Neural cell (in vitro differentiated cells): Measurements from ENCODE around the gene SPEG. TPM values are rescaled to one million over a fixed set of nuclear protein-coding genes. Genes with fewer than 3 reads are reported as not detected.

Source experiments
- H2AFZ ChIP-seq: fragments of 200-600, 300-800 bp; sonication (generic), shearing (Covaris generic); 2 replicates; pipeline ENCODE4 v1.6.0; 2014; ENCODE audit warnings: low read depth, mild to moderate bottlenecking, antibody characterized with exemption, low read length, moderate library complexity
- H3F3A ChIP-seq: fragments of 200-600 bp; shearing (Covaris generic); 2 replicates; pipeline ENCODE4 v1.6.1; 2016; ENCODE audit warnings: mild to moderate bottlenecking, moderate library complexity, mixed read lengths, antibody characterized with exemption, low read length; ENCODE audit not compliant: insufficient read depth, poor library complexity, severe bottlenecking
- H3K27ac ChIP-seq: fragments of 200-600, 300-800 bp; sonication (generic), shearing (Covaris generic); 2 replicates; pipeline ENCODE4 v1.5.1; 2014; ENCODE audit warnings: mild to moderate bottlenecking, low read length, moderate library complexity
- H3K27me3 ChIP-seq: fragments of 300-800, 200-600 bp; sonication (generic), shearing (Covaris generic); 2 replicates; pipeline ENCODE4 v1.6.0; 2014; ENCODE audit warnings: mild to moderate bottlenecking, low read depth, low read length, moderate library complexity; ENCODE audit not compliant: insufficient read depth
- H3K36me3 ChIP-seq: fragments of 300-800, 200-600 bp; sonication (generic), shearing (Covaris generic); 2 replicates; pipeline ENCODE4 v1.5.1; 2014; ENCODE audit warnings: mild to moderate bottlenecking, antibody characterized with exemption, low read length, moderate library complexity; ENCODE audit not compliant: insufficient read depth
- H3K4me2 ChIP-seq: fragments of 300-800, 200-600 bp; sonication (generic), shearing (Covaris generic); 2 replicates; pipeline ENCODE4 v1.6.0; 2014; ENCODE audit warnings: mild to moderate bottlenecking, low read length
- H3K4me3 ChIP-seq: fragments of 300-800, 200-600 bp; sonication (generic), shearing (Covaris generic); 2 replicates; pipeline ENCODE4 v1.5.1; 2014; ENCODE audit warnings: mild to moderate bottlenecking, low read length, moderate library complexity
- H3K79me2 ChIP-seq: fragments of 200-600 bp; shearing (Covaris generic); replicated peaks from 2 replicates; pipeline ENCODE4 v1.6.0; 2014; ENCODE audit warnings: mild to moderate bottlenecking, low read length, moderate library complexity; ENCODE audit not compliant: insufficient read depth
- H3K9ac ChIP-seq: fragments of 300-800, 200-600 bp; sonication (generic), shearing (Covaris generic); 2 replicates; pipeline ENCODE4 v1.6.1; 2016; ENCODE audit warnings: mild to moderate bottlenecking, low read length, mixed read lengths
- H3K9me2 ChIP-seq: fragments of 200-600 bp; shearing (Covaris generic); 2 replicates; pipeline ENCODE4 v1.6.1; 2016; ENCODE audit warnings: mild to moderate bottlenecking, low read length, mixed read lengths; ENCODE audit not compliant: insufficient read depth
- H3K9me3 ChIP-seq: fragments of 200-600, 300-800 bp; sonication (generic), shearing (Covaris generic); 2 replicates; pipeline ENCODE4 v1.6.1; 2016; ENCODE audit warnings: mild to moderate bottlenecking, mixed run types, low read length, moderate library complexity, mixed read lengths
- H4K20me1 ChIP-seq: fragments of 200-600 bp; shearing (Covaris generic); 2 replicates; pipeline ENCODE4 v1.6.1; 2016; ENCODE audit warnings: mild to moderate bottlenecking, mixed run types; ENCODE audit not compliant: insufficient read depth
- EP300 ChIP-seq: fragments of 450-650 bp; conservative IDR thresholded peaks from 2 replicates; pipeline ENCODE4 v1.6.1; 2014; ENCODE audit warnings: antibody characterized with exemption, mild to moderate bottlenecking, moderate library complexity; ENCODE audit not compliant: poor library complexity, severe bottlenecking
- EZH2 ChIP-seq: fragments of 200-600, 300-800 bp; shearing (Covaris generic), sonication (generic); IDR thresholded peaks from 2 replicates; pipeline ENCODE4 v1.6.1; 2014; ENCODE audit warnings: antibody characterized with exemption, low read length, borderline replicate concordance, mild to moderate bottlenecking; ENCODE audit not compliant: insufficient read depth, poor library complexity, severe bottlenecking
- MXI1 ChIP-seq: fragments of 450-650 bp; conservative IDR thresholded peaks from 2 replicates; pipeline ENCODE4 v1.6.1; 2014; ENCODE audit warnings: antibody characterized with exemption, mild to moderate bottlenecking; ENCODE audit not compliant: poor library complexity, severe bottlenecking
- POLR2AphosphoS5 ChIP-seq: IDR thresholded peaks from 2 replicates; pipeline ENCODE4 v1.6.1; 2012
- RAD21 ChIP-seq: fragments of 450-650 bp; conservative IDR thresholded peaks from 2 replicates; pipeline ENCODE4 v1.6.1; 2014; ENCODE audit warnings: antibody characterized with exemption, mild to moderate bottlenecking, moderate library complexity
- SMC3 ChIP-seq: fragments of 450-650 bp; conservative IDR thresholded peaks from 2 replicates; pipeline ENCODE4 v1.6.1; 2014; ENCODE audit warnings: antibody characterized with exemption, mild to moderate bottlenecking, moderate library complexity; ENCODE audit not compliant: poor library complexity
- TAF1 ChIP-seq: IDR thresholded peaks from 2 replicates; pipeline ENCODE4 v1.6.1; 2012; ENCODE audit warnings: low read depth
- polyA plus RNA-seq: library from polyadenylated mRNA; depleted of rRNA; stranded (reverse); fragments of >200 nt; gene quantifications from 2 replicates; pipeline ENCODE4 v1.2.3, GENCODE V29; 2014
- TF ChIP-seq, protein P1 (sequence below): IDR thresholded peaks from 2 replicates; pipeline ENCODE4 v1.6.1; 2012; ENCODE audit warnings: borderline replicate concordance
- TF ChIP-seq, protein P2 (sequence below): fragments of 450-650 bp; IDR thresholded peaks from 2 replicates; pipeline ENCODE4 v1.5.1; 2014; ENCODE audit warnings: antibody characterized with exemption, mild to moderate bottlenecking, moderate library complexity; ENCODE audit not compliant: poor library complexity, severe bottlenecking

SPEG gene
- polyA plus RNA-seq, 1 donor from 2014 or later: 58.3 TPM

DNA sequence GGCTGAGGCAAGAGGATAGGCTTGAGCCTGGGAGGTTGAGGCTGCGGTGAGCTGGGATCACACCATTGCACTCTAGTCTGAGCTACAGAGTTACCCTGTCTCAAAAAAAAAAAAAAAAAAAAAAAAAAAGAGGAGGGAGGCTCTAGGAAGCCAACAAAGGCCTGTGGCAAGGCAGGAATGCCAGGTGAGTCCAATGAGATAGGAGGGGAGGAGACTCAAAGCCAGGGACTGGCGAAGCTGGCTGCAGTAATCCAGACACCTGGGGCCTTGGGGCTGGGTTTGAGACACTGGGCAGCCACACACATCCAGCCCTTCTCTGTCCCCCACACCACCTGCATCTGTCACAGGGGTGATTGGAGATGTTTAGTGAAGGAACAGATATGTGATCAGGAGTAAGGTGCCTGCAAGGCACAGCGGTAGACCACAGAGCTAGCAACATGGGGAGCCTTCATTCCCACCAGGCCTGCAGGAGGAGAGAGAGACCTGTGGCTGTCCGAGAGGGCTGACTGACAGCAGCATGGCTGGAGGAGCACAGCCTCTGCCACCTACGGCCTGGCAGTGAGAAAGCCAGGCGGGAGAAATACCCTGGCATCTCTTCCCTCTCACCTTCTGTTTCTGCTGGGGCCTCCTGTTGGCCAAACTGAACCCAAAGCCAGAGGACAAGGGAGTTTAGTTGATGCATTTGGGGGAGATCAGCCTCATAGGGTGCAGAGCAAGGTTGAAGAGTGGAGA lies 99.5 kb downstream of the SPEG start:
- no peak for TF ChIP-seq EZH2
- TF ChIP-seq TAF1: no peak
- TF ChIP-seq EP300: no peak
- no peak for TF ChIP-seq MXI1
- no peak overlapping the region for H3K27ac ChIP-seq

DNA sequence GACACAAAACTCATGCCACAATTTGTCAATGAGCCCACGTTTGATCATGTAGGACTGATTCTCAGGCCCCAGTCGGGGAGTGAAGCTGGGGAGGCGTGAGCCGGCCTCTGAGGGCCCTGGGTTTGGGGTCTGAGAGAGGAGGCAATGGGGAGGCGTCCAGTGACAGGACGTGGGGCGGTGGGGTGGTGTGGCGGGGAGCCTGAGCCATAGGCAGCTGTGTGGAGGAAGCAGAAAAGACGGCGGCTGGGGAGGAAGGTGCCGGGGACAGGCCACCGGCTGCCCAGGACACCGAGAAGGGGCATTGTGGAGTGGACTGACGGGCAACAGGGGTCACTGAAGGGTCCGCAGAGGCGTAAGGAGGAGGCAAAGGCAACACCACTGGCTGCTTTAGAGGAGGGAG lies 101.8 kb downstream of the SPEG start:
- Histone ChIP-seq H3K27ac (no peak overlapping the region), H3K4me3 (no peak overlapping the region), H4K20me1 (no peaks in the 10 kb centered on the region), H3K9ac (no peak overlapping the region), H3K36me3 (peaks cover 5% of the 10 kb centered on the region), H3K9me2 (no peaks in the 10 kb centered on the region), H3F3A (no peaks in the 10 kb centered on the region), H2AFZ (no peak overlapping the region), H3K9me3 (no peaks in the 10 kb centered on the region), H3K79me2 (no peaks in the 10 kb centered on the region), H3K4me2 (no peak overlapping the region), H3K27me3 (no peaks in the 10 kb centered on the region)
- TF ChIP-seq EP300 (no peak), RAD21 (no peak), TAF1 (no peak), MXI1 (no peak), POLR2AphosphoS5 (no peak)

More for the DNA sequence above, 99.5 kb downstream of the SPEG start:
- no peaks in the 10 kb centered on the region for H3K9me3 ChIP-seq
- H3K4me2 ChIP-seq: no peak overlapping the region
- H3K4me3 ChIP-seq: no peak overlapping the region
- no peaks in the 10 kb centered on the region for H3K79me2 ChIP-seq
- no peak overlapping the region for H2AFZ ChIP-seq
- H3K36me3 ChIP-seq: no peaks in the 10 kb centered on the region
- no peaks in the 10 kb centered on the region for H3F3A ChIP-seq
- H3K27me3 ChIP-seq: peaks cover 5% of the 10 kb centered on the region
- no peaks in the 10 kb centered on the region for H3K9me2 ChIP-seq
- no peaks in the 10 kb centered on the region for H4K20me1 ChIP-seq
- no peak overlapping the region for H3K9ac ChIP-seq

DNA sequence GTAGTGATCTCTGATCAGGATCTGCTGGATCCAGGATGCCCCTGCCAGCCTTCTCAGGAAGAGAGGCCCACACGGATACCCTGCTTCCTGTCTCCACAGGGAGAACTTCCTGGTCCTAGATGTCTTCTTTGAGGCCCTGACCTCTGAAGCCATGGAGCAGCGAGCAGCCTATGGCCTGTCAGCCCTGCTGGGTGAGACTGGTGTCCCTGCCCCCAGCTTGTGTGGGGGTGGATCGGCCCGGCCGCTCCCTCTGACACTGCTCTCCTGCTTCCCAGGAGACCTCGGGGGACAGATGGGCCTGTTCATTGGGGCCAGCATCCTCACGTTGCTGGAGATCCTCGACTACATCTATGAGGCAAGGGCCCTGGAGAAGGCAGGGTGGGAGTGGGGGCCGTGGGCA lies 102.3 kb downstream of the SPEG start:
- Histone ChIP-seq H3K4me3 (no peak overlapping the region), H4K20me1 (no peaks in the 10 kb centered on the region), H3K9me2 (no peaks in the 10 kb centered on the region), H3K4me2 (no peak overlapping the region), H3F3A (no peaks in the 10 kb centered on the region), H3K27me3 (no peaks in the 10 kb centered on the region), H3K36me3 (peaks cover 5% of the 10 kb centered on the region), H3K9ac (no peak overlapping the region), H3K9me3 (no peaks in the 10 kb centered on the region), H3K79me2 (no peaks in the 10 kb centered on the region), H2AFZ (no peak overlapping the region), H3K27ac (no peak overlapping the region)
- no peak for TF ChIP-seq MXI1
- TF ChIP-seq EP300: no peak
- no peak for TF ChIP-seq EZH2
- no peak for TF ChIP-seq TAF1
- TF ChIP-seq, protein P1, sequence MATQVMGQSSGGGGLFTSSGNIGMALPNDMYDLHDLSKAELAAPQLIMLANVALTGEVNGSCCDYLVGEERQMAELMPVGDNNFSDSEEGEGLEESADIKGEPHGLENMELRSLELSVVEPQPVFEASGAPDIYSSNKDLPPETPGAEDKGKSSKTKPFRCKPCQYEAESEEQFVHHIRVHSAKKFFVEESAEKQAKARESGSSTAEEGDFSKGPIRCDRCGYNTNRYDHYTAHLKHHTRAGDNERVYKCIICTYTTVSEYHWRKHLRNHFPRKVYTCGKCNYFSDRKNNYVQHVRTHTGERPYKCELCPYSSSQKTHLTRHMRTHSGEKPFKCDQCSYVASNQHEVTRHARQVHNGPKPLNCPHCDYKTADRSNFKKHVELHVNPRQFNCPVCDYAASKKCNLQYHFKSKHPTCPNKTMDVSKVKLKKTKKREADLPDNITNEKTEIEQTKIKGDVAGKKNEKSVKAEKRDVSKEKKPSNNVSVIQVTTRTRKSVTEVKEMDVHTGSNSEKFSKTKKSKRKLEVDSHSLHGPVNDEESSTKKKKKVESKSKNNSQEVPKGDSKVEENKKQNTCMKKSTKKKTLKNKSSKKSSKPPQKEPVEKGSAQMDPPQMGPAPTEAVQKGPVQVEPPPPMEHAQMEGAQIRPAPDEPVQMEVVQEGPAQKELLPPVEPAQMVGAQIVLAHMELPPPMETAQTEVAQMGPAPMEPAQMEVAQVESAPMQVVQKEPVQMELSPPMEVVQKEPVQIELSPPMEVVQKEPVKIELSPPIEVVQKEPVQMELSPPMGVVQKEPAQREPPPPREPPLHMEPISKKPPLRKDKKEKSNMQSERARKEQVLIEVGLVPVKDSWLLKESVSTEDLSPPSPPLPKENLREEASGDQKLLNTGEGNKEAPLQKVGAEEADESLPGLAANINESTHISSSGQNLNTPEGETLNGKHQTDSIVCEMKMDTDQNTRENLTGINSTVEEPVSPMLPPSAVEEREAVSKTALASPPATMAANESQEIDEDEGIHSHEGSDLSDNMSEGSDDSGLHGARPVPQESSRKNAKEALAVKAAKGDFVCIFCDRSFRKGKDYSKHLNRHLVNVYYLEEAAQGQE: no peak
- TF ChIP-seq POLR2AphosphoS5: no peak
- TF ChIP-seq, protein P2, sequence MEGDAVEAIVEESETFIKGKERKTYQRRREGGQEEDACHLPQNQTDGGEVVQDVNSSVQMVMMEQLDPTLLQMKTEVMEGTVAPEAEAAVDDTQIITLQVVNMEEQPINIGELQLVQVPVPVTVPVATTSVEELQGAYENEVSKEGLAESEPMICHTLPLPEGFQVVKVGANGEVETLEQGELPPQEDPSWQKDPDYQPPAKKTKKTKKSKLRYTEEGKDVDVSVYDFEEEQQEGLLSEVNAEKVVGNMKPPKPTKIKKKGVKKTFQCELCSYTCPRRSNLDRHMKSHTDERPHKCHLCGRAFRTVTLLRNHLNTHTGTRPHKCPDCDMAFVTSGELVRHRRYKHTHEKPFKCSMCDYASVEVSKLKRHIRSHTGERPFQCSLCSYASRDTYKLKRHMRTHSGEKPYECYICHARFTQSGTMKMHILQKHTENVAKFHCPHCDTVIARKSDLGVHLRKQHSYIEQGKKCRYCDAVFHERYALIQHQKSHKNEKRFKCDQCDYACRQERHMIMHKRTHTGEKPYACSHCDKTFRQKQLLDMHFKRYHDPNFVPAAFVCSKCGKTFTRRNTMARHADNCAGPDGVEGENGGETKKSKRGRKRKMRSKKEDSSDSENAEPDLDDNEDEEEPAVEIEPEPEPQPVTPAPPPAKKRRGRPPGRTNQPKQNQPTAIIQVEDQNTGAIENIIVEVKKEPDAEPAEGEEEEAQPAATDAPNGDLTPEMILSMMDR: no peak
- no peak for TF ChIP-seq SMC3
